Pericardium fibroblast (primary cell): ENCODE results near the gene CBFB. TPM values are rescaled to one million over a fixed set of nuclear protein-coding genes. Genes with fewer than 3 reads are reported as not detected.

Experiments used
- total RNA-seq: library from RNA; depleted of rRNA; stranded (reverse); fragments of >200 nt; gene quantifications from 2 replicates; pipeline ENCODE4 v1.2.3, GENCODE V29; 2015

Gene CBFB
- 31.9 and 39.8 TPM in 2 replicates for total RNA-seq

GRCh38 chr16:67028696-67029253, at the start of gene CBFB:
TSS of gene CBFB (plus strand) at chr16:67029149. CDS start at chr16:67029408, 259 bp downstream.

DNA sequence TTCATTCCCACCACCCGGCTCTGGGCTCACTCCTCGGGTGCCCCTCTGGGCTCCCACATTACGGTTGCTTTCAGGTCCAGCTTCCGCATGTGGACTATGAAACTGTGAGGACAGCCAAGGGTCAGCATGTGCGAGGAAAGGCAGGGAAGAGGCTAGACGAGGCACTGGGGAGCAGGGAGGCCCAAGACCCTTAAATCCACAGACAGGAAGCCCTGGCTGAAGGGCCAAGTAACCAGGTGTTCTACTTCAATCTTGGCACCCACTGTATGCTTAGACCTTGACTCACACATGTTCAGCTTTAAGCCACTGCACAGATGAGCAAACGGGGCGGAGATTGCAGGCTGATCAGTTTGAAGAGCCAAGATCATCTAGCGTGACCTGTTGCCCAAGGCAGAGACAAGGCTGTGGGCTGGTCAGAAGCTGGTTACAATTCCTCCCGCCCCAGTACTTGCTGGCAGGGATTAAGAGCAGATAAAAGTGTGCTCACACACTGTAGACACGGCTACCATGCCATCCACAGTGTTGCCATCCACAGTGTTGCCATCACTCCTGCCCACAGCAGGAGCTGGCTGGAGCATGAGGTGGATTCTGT, 40.7 kb upstream of the CBFB start, which contains the start of gene CES4A:
Gene CES4A (plus strand): TSS at position 393 of the 592 bp plus-strand sequence. CDS start 184 bp downstream, at position 577.

DNA sequence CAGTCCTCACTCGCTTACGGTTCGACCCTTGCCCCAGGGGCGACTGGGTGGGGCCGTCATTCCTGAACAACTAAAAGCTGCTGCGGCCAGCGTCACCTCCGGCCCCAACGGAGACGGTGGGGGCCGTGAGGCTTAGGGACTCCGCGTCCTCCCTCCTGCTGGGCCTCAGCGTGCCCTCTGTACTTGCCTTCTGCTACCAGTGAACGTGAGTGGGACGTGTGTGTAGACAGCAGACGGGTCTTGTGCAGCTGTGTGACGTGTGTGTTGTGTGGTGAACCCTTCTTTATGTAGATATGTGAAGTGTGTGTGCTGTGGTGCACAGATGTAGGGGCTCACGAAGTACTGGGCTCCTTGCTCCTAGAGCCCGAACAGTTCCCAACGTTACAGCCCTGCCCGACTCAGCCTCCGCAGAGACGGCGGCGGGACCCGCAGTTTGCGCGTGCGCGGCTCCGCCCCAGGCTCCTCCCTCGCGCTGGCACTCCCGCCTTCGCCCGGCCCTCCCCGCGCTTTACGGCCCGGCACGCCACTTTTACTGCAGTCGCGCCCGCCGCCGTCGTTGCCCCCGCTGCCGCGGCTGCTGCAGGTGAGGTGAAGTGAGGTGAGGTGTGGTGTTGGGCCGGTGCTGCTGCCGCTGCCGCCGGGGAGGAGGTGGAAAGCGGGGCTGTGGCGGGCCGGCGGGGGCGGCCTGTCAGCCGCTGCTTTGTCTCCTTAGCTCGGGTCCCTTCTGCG, 80.6 kb downstream of the CBFB start, which contains the start of gene PHAF1:
Gene PHAF1 (plus strand): TSS at position 535 of the 729 bp plus-strand sequence. CDS start 235 bp downstream, outside the sequence.

Other genes with a start within 250 kb of the CBFB start
- not detected in 2 replicates for gene TERB1, start 227.6 kb upstream of the CBFB start, total RNA-seq
- 34.7 and 61.5 TPM in 2 replicates for gene NAE1, start 198.2 kb upstream of the CBFB start, total RNA-seq
- not detected in 2 replicates for gene CA7, start 184.7 kb upstream of the CBFB start, total RNA-seq
- gene PDP2, start 148.6 kb upstream of the CBFB start, total RNA-seq, result 4.9 and 6.1 TPM in 2 replicates
- not detected in 2 replicates for gene CDH16, start 110.3 kb upstream of the CBFB start, total RNA-seq
- gene RRAD, start 103.6 kb upstream of the CBFB start, total RNA-seq, result 0.58 and 1.1 TPM in 2 replicates
- 71.4 and 88.2 TPM in 2 replicates for gene CIAO2B, start 94.7 kb upstream of the CBFB start, total RNA-seq
- gene CES2, start 93.6 kb upstream of the CBFB start, total RNA-seq, result 23.2 and 30.4 TPM in 2 replicates
- not detected in 2 replicates for gene CES3, start 67.9 kb upstream of the CBFB start, total RNA-seq
- gene CES4A, start 40.6 kb upstream of the CBFB start, total RNA-seq, result 1.2 and 3.0 TPM in 2 replicates
- gene PHAF1, start 80.8 kb downstream of the CBFB start, total RNA-seq, result 14.2 and 39.7 TPM in 2 replicates
- 56.6 and 62.5 TPM in 2 replicates for gene B3GNT9, start 121.8 kb downstream of the CBFB start, total RNA-seq
- gene TRADD, start 130.8 kb downstream of the CBFB start, total RNA-seq, result 20.4 and 32.7 TPM in 2 replicates
- gene FBXL8, start 130.8 kb downstream of the CBFB start, total RNA-seq, result 20.0 and 37.8 TPM in 2 replicates
- gene HSF4, start 135.6 kb downstream of the CBFB start, total RNA-seq, result 9.8 and 16.9 TPM in 2 replicates
- gene NOL3, start 141.4 kb downstream of the CBFB start, total RNA-seq, result 18.1 and 26.1 TPM in 2 replicates
- 9.5 and 18.7 TPM in 2 replicates for gene MATCAP1, start 154.8 kb downstream of the CBFB start, total RNA-seq
- 0.12 and 1.9 TPM in 2 replicates for gene EXOC3L1, start 161.0 kb downstream of the CBFB start, total RNA-seq
- 62.1 and 72.0 TPM in 2 replicates for gene E2F4, start 163.0 kb downstream of the CBFB start, total RNA-seq
- 0.34 and 0.58 TPM in 2 replicates for gene ELMO3, start 170.0 kb downstream of the CBFB start, total RNA-seq
- gene TMEM208, start 198.0 kb downstream of the CBFB start, total RNA-seq, result 33.2 and 34.3 TPM in 2 replicates
- 26.6 and 26.9 TPM in 2 replicates for gene FHOD1, start 218.3 kb downstream of the CBFB start, total RNA-seq
- 0.58 and 0.60 TPM in 2 replicates for gene SLC9A5, start 219.8 kb downstream of the CBFB start, total RNA-seq